ENCODE data around the gene CSRP3.

- TF ChIP-seq CTCF (IDR thresholded peaks at IDR 0.05) (no peak), POLR2A (IDR thresholded peaks at IDR 0.05) (no peak)
Observed at GRCh38 chr11:19185036-19185435, 16.7 kb downstream of the CSRP3 start.
